Heart right ventricle (tissue), 16 donors: Measurements from ENCODE around the gene KIF26A. TPM values are rescaled to one million over a fixed set of nuclear protein-coding genes. Genes with fewer than 3 reads are reported as not detected.

Source experiments
- ATAC-seq, 8 donors: fragments of 200-7000 bp; cut with Tn5 transposase; one replicate each; pipeline ENCODE4 v1.9.1; 2020; ENCODE audit warnings: mild to moderate bottlenecking in 8 of 8, moderate library complexity in 8 of 8, moderate number of reproducible peaks in 1 of 8
- DNase-seq, 2 donors: peaks; one replicate each; pipeline ENCODE4 v3.0.0-alpha.2; 2020
- H3K27ac ChIP-seq, 10 donors: fragments of 200-600 bp; sonication (generic) in 2 of 10; one replicate each; pipeline versions ENCODE4 v1.5.0 to v1.8.0; 2020 to 2022; ENCODE audit warnings: mild to moderate bottlenecking in 3 of 10
- H3K27me3 ChIP-seq, 7 donors: fragments of 200-600 bp; one replicate each; pipeline ENCODE4 v1.8.0; 2021 to 2022; ENCODE audit warnings: mild to moderate bottlenecking in 2 of 7
- H3K36me3 ChIP-seq, 9 donors: fragments of 200-600 bp; sonication (generic) in 1 of 9; one replicate each; pipeline versions ENCODE4 v1.5.0 to v1.8.0; 2020 to 2022; ENCODE audit warnings: mild to moderate bottlenecking in 2 of 9
- H3K4me1 ChIP-seq, 9 donors: fragments of 200-600 bp; sonication (generic) in 1 of 9; one replicate each; pipeline versions ENCODE4 v1.5.0 to v1.8.0; 2020 to 2022; ENCODE audit warnings: mild to moderate bottlenecking in 4 of 9
- H3K4me3 ChIP-seq, 10 donors: fragments of 200-600 bp; sonication (generic) in 2 of 10; one replicate each; pipeline versions ENCODE4 v1.5.0 to v1.8.0; 2020 to 2022; ENCODE audit warnings: mild to moderate bottlenecking in 7 of 10, moderate library complexity in 2 of 10
- H3K9me3 ChIP-seq, 11 donors: fragments of 200-600 bp in 10 of 11; sonication (generic) in 2 of 11; one replicate each; pipeline versions ENCODE4 v1.5.0 to v1.8.0; 2013 to 2022; ENCODE audit warnings: mild to moderate bottlenecking in 2 of 11, control low read depth in 1 of 11, moderate library complexity in 1 of 11
- CTCF ChIP-seq, 9 donors: fragments of 200-600 bp; sonication (generic) in 2 of 9; IDR thresholded peaks; one replicate each; pipeline versions ENCODE4 v1.5.0 to v1.8.0; 2021 to 2022; ENCODE audit warnings: antibody characterized with exemption in 9 of 9, mild to moderate bottlenecking in 5 of 9, moderate library complexity in 1 of 9
- WGBS, 2 donors: extraction: QIAGEN DNeasy Blood & Tissue Kit; methylation state at CpG; one replicate each; pipeline ENCODE4 v1.1.7; 2013; ENCODE audit warnings: inconsistent platforms in 1 of 2; 5-methylcytosine and 5-hydroxymethylcytosine counted together
- intact Hi-C, 10 donors: fragments of 100-400 bp; cut with DNase I; formaldehyde crosslinking; loops; one replicate each; pipeline versions ENCODE4 v1.11.1 to v1.14.2; 2022
- microRNA-seq, 2 donors: library from miRNA; unstranded; fragments of <30 nt; microRNA quantifications; one replicate each; pipeline ENCODE4 v1.2.0, GENCODE V29; 2021
- polyA plus RNA-seq, 2 donors: library from polyadenylated mRNA; stranded (reverse); fragments of 200-250 nt; gene quantifications; one replicate each; pipeline ENCODE4 v1.2.3, GENCODE V29; 2013
- total RNA-seq, 10 donors: library from RNA; stranded (reverse); fragmentation: NEBNext Ultra II Directional in 3 of 10; extraction: Animal tissue kit (Norgen Biotek cat#: 25700) in 3 of 10; gene quantifications; one replicate each; pipeline versions ENCODE4 v1.2.1 to v1.2.4, GENCODE V29; 2021 to 2023
- donor health status: Arrhythmogenic right ventricular cardiomyopathy.
- donor health status: ischemic (EF 13 %, LVEDD 7.1; RV severe dilation, severe dysfunction).
- donor health status: healthy with polysubstance abuse.
- donor health status: DM: no; HTN: yes; CAD: no.
- donor health status: DM: no; HTN: no; CAD: no.
- donor health status: ischemic (EF 25% LVEDD 6.9; RV normal size, moderate dysfunction).
- donor health status: ischemic (EF 25% LVEDD 5.7; RV mildly dilated, moderate dysfunction).
- donor health status: healthy.
- donor health status: DM: yes; HTN: yes; CAD: no.
- donor health status: Ischemic cardiomyopathy.
- donor health status: ischemic (EF 35%, LVEDD 5.7; RV mildly dilated, moderate dysfunction).
- donor health status: nonischemic (EF 11% LVEDD 7.7; RV severe dilation, severe dysfunction).
- donor health status: DM: yes; HTN: yes; CAD: no.
- donor health status: PGD.
- donor health status: ischemic (EF 29% LVEDD 5.4; RV normal size, mild dysfunction).
- donor health status: nonischemic (EF 23%, LVEDD 6.1; RV moderate dilation, normal function).

KIF26A gene
- total and polyA plus RNA-seq, 12 donors, result 4.1 to 12.2 (median 6.6) TPM

GRCh38 chr14:104230119-104230815, 91.9 kb downstream of the KIF26A start:
- no peak overlapping the region for H3K27ac ChIP-seq
- no peaks in the 10 kb centered on the region for H3K27me3 ChIP-seq
- DNase-seq, result no peak
- H3K4me3 ChIP-seq, result no peak overlapping the region
- peaks cover 0 to 12% (median 0%) of the 10 kb centered on the region in 9 donors for H3K4me1 ChIP-seq
- no peaks in the 10 kb centered on the region for H3K36me3 ChIP-seq
- ATAC-seq, result no peak
- WGBS, 2 donors, result 56 to 68% methylated on average over 19 of the region's 19 CpGs
- intact Hi-C loops, result no loop called here
- no peak for TF ChIP-seq CTCF (IDR thresholded peaks at IDR 0.05)
- H3K9me3 ChIP-seq, result peaks cover 0 to 42% (median 15%) of the 10 kb centered on the region in 11 donors

Small RNA genes within 50 kb of the gene (microRNA-seq; reads per million reads assigned to microRNA genes)
- gene MIR203A (0 reads per million in 2 donors), gene MIR203B (0 reads per million in 2 donors)

Other genes starting within 250 kb of the KIF26A start
- 1 to 10 TPM in 7 of 10 donors, under 1 TPM in 3; 0.55 to 7.4 (median 2.1) TPM for gene TDRD9, start 210.1 kb upstream of the KIF26A start, total RNA-seq
- 1 to 10 TPM; 2.2 to 8.4 TPM for gene TDRD9, start 210.1 kb upstream of the KIF26A start, polyA plus RNA-seq
- 10 to 100 TPM; 17.8 to 42.1 (median 25.3) TPM for gene RD3L, start 196.1 kb upstream of the KIF26A start, total RNA-seq
- 10 to 100 TPM in 1 of 2 donors, 1 to 10 TPM in 1; 2.9 to 26.6 TPM for gene RD3L, start 196.1 kb upstream of the KIF26A start, polyA plus RNA-seq
- 10 to 100 TPM in 8 of 10 donors, 1 to 10 TPM in 2; 6.0 to 32.0 (median 16.3) TPM for gene ASPG, start 52.9 kb upstream of the KIF26A start, total RNA-seq
- 10 to 100 TPM in 1 of 2 donors, 1 to 10 TPM in 1; 2.8 to 13.8 TPM for gene ASPG, start 52.9 kb upstream of the KIF26A start, polyA plus RNA-seq